ENCODE results near the gene NR3C1. TPM values are rescaled to one million over a fixed set of nuclear protein-coding genes. Genes with fewer than 3 reads are reported as not detected.

The NR3C1 gene
- polyA plus RNA-seq, 1 donor from 2014 or later: 2.3 TPM

GRCh38 chr5:143396353-143396940 lies 7.0 kb downstream of the NR3C1 start:
- Histone ChIP-seq H2AFZ (ENCODE audit: low read depth, low read length) (no peak overlapping the region), H3K9ac (ENCODE audit: low read length) (no peak overlapping the region), H3K27me3 (ENCODE audit: insufficient read depth, low read depth, low read length) (peaks cover 36% of the 10 kb centered on the region), H4K20me1 (ENCODE audit: insufficient read depth) (no peaks in the 10 kb centered on the region), H3K4me3 (ENCODE audit: low read length) (no peak overlapping the region), H3K79me2 (replicated peaks; ENCODE audit: insufficient read depth, low read length) (no peaks in the 10 kb centered on the region), H3K36me3 (ENCODE audit: insufficient read depth, low read length) (no peaks in the 10 kb centered on the region), H3K9me2 (ENCODE audit: insufficient read depth, low read length) (no peaks in the 10 kb centered on the region), H3K4me2 (ENCODE audit: low read length) (no peak overlapping the region), H3K9me3 (ENCODE audit: low read length) (no peaks in the 10 kb centered on the region), H3F3A (ENCODE audit: insufficient read depth, low read length, poor library complexity, severe bottlenecking) (no peaks in the 10 kb centered on the region), H3K27ac (ENCODE audit: low read length) (no peak overlapping the region)
- TF ChIP-seq CTCF (IDR thresholded peaks at IDR 0.05; ENCODE audit: poor library complexity, severe bottlenecking) (no peak), POLR2AphosphoS5 (IDR thresholded peaks at IDR 0.05) (no peak), EZH2 (IDR thresholded peaks at IDR 0.05; ENCODE audit: borderline replicate concordance, insufficient read depth, low read length, poor library complexity, severe bottlenecking) (no peak), MXI1 (conservative IDR thresholded peaks at IDR 0.05; ENCODE audit: poor library complexity, severe bottlenecking) (no peak)

- Histone ChIP-seq H3K36me3 (ENCODE audit: insufficient read depth, low read length) (no peaks in the 10 kb centered on the region), H3K79me2 (replicated peaks; ENCODE audit: insufficient read depth, low read length) (no peaks in the 10 kb centered on the region), H3K9me2 (ENCODE audit: insufficient read depth, low read length) (no peaks in the 10 kb centered on the region), H3K9me3 (ENCODE audit: low read length) (no peaks in the 10 kb centered on the region), H3K4me3 (ENCODE audit: low read length) (no peak overlapping the region), H4K20me1 (ENCODE audit: insufficient read depth) (no peaks in the 10 kb centered on the region), H3K27me3 (ENCODE audit: insufficient read depth, low read depth, low read length) (peaks cover 29% of the 10 kb centered on the region), H2AFZ (ENCODE audit: low read depth, low read length) (no peak overlapping the region), H3F3A (ENCODE audit: insufficient read depth, low read length, poor library complexity, severe bottlenecking) (no peaks in the 10 kb centered on the region), H3K4me2 (ENCODE audit: low read length) (no peak overlapping the region), H3K27ac (ENCODE audit: low read length) (no peak overlapping the region), H3K9ac (ENCODE audit: low read length) (no peak overlapping the region)
- TF ChIP-seq EZH2 (IDR thresholded peaks at IDR 0.05; ENCODE audit: borderline replicate concordance, insufficient read depth, low read length, poor library complexity, severe bottlenecking) (no peak), EP300 (conservative IDR thresholded peaks at IDR 0.05; ENCODE audit: poor library complexity, severe bottlenecking) (no peak), TAF1 (IDR thresholded peaks at IDR 0.05; ENCODE audit: low read depth) (no peak), CTCF (IDR thresholded peaks at IDR 0.05; ENCODE audit: poor library complexity, severe bottlenecking) (no peak), MXI1 (conservative IDR thresholded peaks at IDR 0.05; ENCODE audit: poor library complexity, severe bottlenecking) (no peak), SMC3 (conservative IDR thresholded peaks at IDR 0.05; ENCODE audit: poor library complexity) (no peak), REST (IDR thresholded peaks at IDR 0.05; ENCODE audit: borderline replicate concordance) (no peak), POLR2AphosphoS5 (IDR thresholded peaks at IDR 0.05) (no peak), RAD21 (conservative IDR thresholded peaks at IDR 0.05) (no peak)
These were observed 7.7 kb downstream of the NR3C1 start for GRCh38 chr5:143395638-143396352.

Data from neural cell (in vitro differentiated cells).